ENCODE data around the gene ATG9B. TPM values are rescaled to one million over a fixed set of nuclear protein-coding genes. Genes with fewer than 3 reads are reported as not detected.

Gene ATG9B
- total RNA-seq, 1 donor from 2014 or later, result 0.11 TPM

DNA sequence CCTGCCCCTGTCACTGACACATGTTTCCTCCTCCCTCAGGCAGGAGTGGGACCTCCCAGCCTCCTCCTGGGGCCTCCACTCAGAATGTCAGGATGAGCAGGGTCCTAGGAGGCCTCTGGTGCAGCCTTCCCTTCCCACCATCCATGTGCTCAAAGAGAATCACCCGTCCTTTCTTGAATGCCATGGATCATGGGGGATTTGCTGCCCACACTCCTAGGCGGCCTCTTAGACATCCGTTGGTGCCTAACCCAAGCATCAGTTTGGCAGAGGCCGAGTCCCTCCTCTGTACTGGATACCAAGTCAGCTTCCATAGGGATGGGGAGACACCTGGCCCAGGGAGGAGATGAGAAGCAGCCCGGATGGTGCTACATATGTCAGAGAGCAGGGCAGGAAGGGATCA, 26.5 kb downstream of the ATG9B start:
- DNase-seq (ENCODE audit: extremely low spot score, unreplicated experiment), result no peak
- TF ChIP-seq, protein P1, sequence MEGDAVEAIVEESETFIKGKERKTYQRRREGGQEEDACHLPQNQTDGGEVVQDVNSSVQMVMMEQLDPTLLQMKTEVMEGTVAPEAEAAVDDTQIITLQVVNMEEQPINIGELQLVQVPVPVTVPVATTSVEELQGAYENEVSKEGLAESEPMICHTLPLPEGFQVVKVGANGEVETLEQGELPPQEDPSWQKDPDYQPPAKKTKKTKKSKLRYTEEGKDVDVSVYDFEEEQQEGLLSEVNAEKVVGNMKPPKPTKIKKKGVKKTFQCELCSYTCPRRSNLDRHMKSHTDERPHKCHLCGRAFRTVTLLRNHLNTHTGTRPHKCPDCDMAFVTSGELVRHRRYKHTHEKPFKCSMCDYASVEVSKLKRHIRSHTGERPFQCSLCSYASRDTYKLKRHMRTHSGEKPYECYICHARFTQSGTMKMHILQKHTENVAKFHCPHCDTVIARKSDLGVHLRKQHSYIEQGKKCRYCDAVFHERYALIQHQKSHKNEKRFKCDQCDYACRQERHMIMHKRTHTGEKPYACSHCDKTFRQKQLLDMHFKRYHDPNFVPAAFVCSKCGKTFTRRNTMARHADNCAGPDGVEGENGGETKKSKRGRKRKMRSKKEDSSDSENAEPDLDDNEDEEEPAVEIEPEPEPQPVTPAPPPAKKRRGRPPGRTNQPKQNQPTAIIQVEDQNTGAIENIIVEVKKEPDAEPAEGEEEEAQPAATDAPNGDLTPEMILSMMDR (IDR thresholded peaks at IDR 0.05), result no peak
- no peaks in the 10 kb centered on the region for H3K36me3 Mint-ChIP-seq (ENCODE audit: unreplicated experiment)
- no peak overlapping the region for H3K27ac Mint-ChIP-seq (ENCODE audit: unreplicated experiment)
- H3K9me3 Mint-ChIP-seq (ENCODE audit: unreplicated experiment), result no peaks in the 10 kb centered on the region
- H3K27me3 Mint-ChIP-seq (ENCODE audit: unreplicated experiment), result no peaks in the 10 kb centered on the region
- no peaks in the 10 kb centered on the region for H3K4me1 Mint-ChIP-seq (ENCODE audit: unreplicated experiment)
- H3K4me3 Mint-ChIP-seq (ENCODE audit: unreplicated experiment), result no peak overlapping the region

DNA sequence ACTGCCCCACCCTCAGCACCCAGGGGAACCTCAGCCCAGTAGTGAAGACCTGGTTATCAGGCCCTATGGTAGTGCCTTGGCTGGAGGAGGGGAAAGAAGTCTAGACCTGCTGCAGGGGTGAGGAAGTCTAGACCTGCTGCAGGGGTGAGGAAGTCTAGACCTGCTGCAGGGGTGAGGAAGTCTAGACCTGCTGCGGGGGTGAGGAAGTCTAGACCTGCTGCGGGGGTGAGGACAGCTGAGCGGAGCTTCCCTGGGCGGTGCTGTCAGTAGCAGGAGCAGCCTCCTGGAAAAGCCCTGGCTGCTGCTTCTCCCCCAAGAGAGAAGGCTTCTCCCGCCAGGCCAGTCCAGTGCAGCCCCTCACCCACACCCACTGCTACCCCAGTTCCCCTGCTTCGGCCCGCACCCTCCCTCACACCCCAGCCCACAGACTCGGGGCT, 27.2 kb downstream of the ATG9B start:
- H3K4me3 Mint-ChIP-seq (ENCODE audit: unreplicated experiment), result no peak overlapping the region
- no peaks in the 10 kb centered on the region for H3K9me3 Mint-ChIP-seq (ENCODE audit: unreplicated experiment)
- DNase-seq (ENCODE audit: extremely low spot score, unreplicated experiment), result no peak
- H3K36me3 Mint-ChIP-seq (ENCODE audit: unreplicated experiment), result no peaks in the 10 kb centered on the region
- H3K27me3 Mint-ChIP-seq (ENCODE audit: unreplicated experiment), result no peaks in the 10 kb centered on the region
- TF ChIP-seq, protein P1 (IDR thresholded peaks at IDR 0.05), result no peak
- no peak overlapping the region for H3K27ac Mint-ChIP-seq (ENCODE audit: unreplicated experiment)
- H3K4me1 Mint-ChIP-seq (ENCODE audit: unreplicated experiment), result no peaks in the 10 kb centered on the region

DNA sequence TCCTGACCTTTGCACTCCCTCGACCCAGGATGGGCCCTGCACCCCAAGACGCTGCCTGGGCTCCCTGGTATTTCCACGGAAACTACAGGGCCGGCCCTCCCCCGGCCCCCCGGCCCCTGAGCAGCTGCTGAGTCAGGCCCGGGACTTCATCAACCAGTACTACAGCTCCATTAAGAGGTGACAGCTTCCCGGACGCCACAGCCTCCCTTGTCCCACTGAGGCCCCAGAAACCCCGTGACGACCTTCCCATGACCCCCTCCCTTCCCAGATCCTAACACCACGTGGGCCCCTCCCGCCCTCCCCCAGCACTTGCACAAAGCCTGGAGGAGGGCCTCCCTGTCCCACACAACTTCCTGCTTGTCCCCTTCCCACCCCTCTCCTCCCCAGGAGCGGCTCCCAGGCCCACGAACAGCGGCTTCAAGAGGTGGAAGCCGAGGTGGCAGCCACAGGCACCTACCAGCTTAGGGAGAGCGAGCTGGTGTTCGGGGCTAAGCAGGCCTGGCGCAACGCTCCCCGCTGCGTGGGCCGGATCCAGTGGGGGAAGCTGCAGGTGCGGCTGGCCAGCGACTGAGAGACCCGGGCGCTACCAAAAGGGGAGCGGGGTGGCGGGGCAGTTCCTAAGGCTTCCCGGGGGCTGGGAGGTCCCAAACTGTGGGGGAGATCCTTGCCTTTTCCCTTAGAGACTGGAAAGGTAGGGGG, 27.8 kb downstream of the ATG9B start:
- Mint-ChIP-seq H3K27ac (ENCODE audit: unreplicated experiment) (no peak overlapping the region), H3K4me1 (ENCODE audit: unreplicated experiment) (no peaks in the 10 kb centered on the region), H3K27me3 (ENCODE audit: unreplicated experiment) (no peaks in the 10 kb centered on the region), H3K9me3 (ENCODE audit: unreplicated experiment) (no peaks in the 10 kb centered on the region), H3K4me3 (ENCODE audit: unreplicated experiment) (no peak overlapping the region), H3K36me3 (ENCODE audit: unreplicated experiment) (no peaks in the 10 kb centered on the region)
- TF ChIP-seq, protein P1 (IDR thresholded peaks at IDR 0.05), result no peak
- DNase-seq (ENCODE audit: extremely low spot score, unreplicated experiment), result no peak

DNA sequence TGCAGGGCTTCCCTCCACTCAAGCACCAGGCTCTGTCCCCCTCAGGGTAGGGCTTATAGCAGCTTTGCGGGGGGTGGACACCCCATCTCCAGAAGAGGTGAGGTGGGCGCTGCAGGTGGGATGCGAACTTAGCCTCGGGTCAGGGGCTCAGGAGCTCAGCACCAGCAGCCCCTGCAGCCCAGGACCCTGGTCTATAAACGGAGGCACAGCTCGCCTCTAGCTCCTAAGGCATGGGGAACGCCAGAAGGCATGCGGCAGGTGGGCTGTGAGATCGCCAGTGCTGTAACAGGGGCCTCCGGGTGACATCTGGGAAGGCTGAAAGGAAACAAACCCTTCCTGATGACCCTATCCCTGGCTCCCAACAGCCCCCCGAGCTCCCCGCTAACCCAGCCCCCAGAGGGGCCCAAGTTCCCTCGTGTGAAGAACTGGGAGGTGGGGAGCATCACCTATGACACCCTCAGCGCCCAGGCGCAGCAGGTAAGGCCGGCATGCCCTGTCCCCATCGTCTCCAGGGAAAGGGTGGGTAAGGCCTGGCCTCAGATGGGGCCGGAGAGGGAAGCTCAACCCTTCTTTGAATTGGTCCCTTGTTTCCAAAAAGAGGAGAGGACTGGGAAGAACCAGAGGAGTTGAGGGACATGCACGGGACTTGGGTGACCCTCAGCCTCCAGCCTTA, 29.3 kb downstream of the ATG9B start:
- H3K27me3 Mint-ChIP-seq (ENCODE audit: unreplicated experiment), result no peaks in the 10 kb centered on the region
- TF ChIP-seq, protein P1 (IDR thresholded peaks at IDR 0.05), result no peak
- H3K27ac Mint-ChIP-seq (ENCODE audit: unreplicated experiment), result no peak overlapping the region
- H3K9me3 Mint-ChIP-seq (ENCODE audit: unreplicated experiment), result peaks cover 8% of the 10 kb centered on the region
- H3K4me3 Mint-ChIP-seq (ENCODE audit: unreplicated experiment), result no peak overlapping the region
- H3K36me3 Mint-ChIP-seq (ENCODE audit: unreplicated experiment), result no peaks in the 10 kb centered on the region
- no peak for DNase-seq (ENCODE audit: extremely low spot score, unreplicated experiment)
- no peaks in the 10 kb centered on the region for H3K4me1 Mint-ChIP-seq (ENCODE audit: unreplicated experiment)

DNA sequence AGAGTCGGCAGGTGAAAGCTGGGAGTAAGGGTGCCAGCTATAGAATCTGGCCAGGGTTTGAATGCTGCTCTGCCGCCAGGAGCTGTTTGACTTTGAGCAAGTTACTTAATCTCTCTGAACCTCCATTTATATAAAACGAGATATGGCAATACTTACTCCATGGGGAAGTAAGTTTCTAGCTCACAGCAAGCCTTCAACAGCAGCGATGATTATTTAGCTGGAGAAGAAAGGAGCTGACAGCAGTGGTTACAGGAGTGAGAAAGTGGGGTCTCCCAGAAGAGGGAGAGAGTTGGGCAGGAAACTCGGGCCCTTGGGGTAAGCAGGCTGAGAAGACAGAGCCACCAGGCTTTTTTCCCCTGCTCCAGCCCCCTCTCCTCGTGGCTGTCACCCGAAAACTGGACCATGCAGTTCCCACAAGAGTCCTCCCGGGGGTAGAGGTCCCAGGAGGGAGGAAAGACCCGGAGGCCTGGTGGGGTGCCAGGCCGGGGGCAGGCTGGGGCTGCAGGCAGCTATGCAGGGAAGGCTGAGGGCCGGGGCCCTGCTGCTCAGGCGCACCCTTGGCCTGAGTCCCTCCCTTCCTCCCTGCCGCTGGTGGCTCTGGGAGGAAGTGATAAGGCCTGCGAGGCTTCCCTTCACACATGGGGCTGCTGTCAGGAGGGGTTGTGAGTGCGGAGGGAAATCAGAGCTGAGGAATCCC, 30.0 kb downstream of the ATG9B start:
- H3K4me1 Mint-ChIP-seq (ENCODE audit: unreplicated experiment), result no peaks in the 10 kb centered on the region
- H3K36me3 Mint-ChIP-seq (ENCODE audit: unreplicated experiment), result no peaks in the 10 kb centered on the region
- no peak for DNase-seq (ENCODE audit: extremely low spot score, unreplicated experiment)
- peaks cover 8% of the 10 kb centered on the region for H3K9me3 Mint-ChIP-seq (ENCODE audit: unreplicated experiment)
- TF ChIP-seq, protein P1 (IDR thresholded peaks at IDR 0.05), result no peak
- H3K4me3 Mint-ChIP-seq (ENCODE audit: unreplicated experiment), result no peak overlapping the region
- no peaks in the 10 kb centered on the region for H3K27me3 Mint-ChIP-seq (ENCODE audit: unreplicated experiment)
- H3K27ac Mint-ChIP-seq (ENCODE audit: unreplicated experiment), result no peak overlapping the region

All from osteocyte (in vitro differentiated cells).